Ishikawa (cell line): Measurements from ENCODE around the gene CHD2.

Experiments
- CEBPB ChIP-seq: IDR thresholded peaks from 2 replicates; pipeline ENCODE4 v1.6.1; 2012
- CREB1 ChIP-seq: IDR thresholded peaks from 2 replicates; pipeline ENCODE4 v1.6.1; 2012; ENCODE audit warnings: low read depth
- EGR1 ChIP-seq: IDR thresholded peaks from 2 replicates; pipeline ENCODE4 v1.6.1; 2012
- EP300 ChIP-seq: IDR thresholded peaks from 2 replicates; pipeline ENCODE4 v1.6.1; 2012; ENCODE audit warnings: borderline replicate concordance
- FOXM1 ChIP-seq: IDR thresholded peaks from 2 replicates; pipeline ENCODE4 v1.6.1; 2012; ENCODE audit warnings: low read depth, borderline replicate concordance
- MAX ChIP-seq: IDR thresholded peaks from 2 replicates; pipeline ENCODE4 v1.6.1; 2012
- NFIC ChIP-seq: IDR thresholded peaks from 2 replicates; pipeline ENCODE4 v1.6.1; 2012
- RAD21 ChIP-seq: IDR thresholded peaks from 2 replicates; pipeline ENCODE4 v1.6.1; 2012; ENCODE audit warnings: low read depth
- REST ChIP-seq: IDR thresholded peaks from 2 replicates; pipeline ENCODE4 v1.6.1; 2012; ENCODE audit warnings: low read depth, mild to moderate bottlenecking
- TAF1 ChIP-seq: IDR thresholded peaks from 2 replicates; pipeline ENCODE4 v1.6.1; 2012; ENCODE audit warnings: low read depth, mild to moderate bottlenecking
- TCF12 ChIP-seq: IDR thresholded peaks from 2 replicates; pipeline ENCODE4 v1.6.1; 2012; ENCODE audit warnings: low read depth
- TEAD4 ChIP-seq: IDR thresholded peaks from 2 replicates; pipeline ENCODE4 v1.6.1; 2012
- USF1 ChIP-seq: IDR thresholded peaks from 2 replicates; pipeline ENCODE4 v1.6.1; 2012
- YY1 ChIP-seq: IDR thresholded peaks from 2 replicates; pipeline ENCODE4 v1.6.1; 2012; ENCODE audit warnings: low read depth
- ZBTB7A ChIP-seq: IDR thresholded peaks from 2 replicates; pipeline ENCODE4 v1.6.1; 2012; ENCODE audit warnings: low read depth

The CHD2 gene

GRCh38 chr15:92932946-92933649 is 33.0 kb downstream of the CHD2 start:
- no peak for TF ChIP-seq EP300
- no peak for TF ChIP-seq YY1
- TF ChIP-seq CEBPB, result no peak
- TF ChIP-seq CREB1, result no peak
- TF ChIP-seq RAD21, result no peak
- no peak for TF ChIP-seq MAX
- TF ChIP-seq EGR1, result no peak
- TF ChIP-seq ZBTB7A, result no peak
- TF ChIP-seq USF1, result no peak

GRCh38 chr15:92933831-92934230 is 33.7 kb downstream of the CHD2 start:
- no peak for TF ChIP-seq ZBTB7A
- TF ChIP-seq EGR1, result no peak
- no peak for TF ChIP-seq MAX
- no peak for TF ChIP-seq TEAD4
- TF ChIP-seq YY1, result no peak
- no peak for TF ChIP-seq EP300

- no peak for TF ChIP-seq TCF12
- no peak for TF ChIP-seq MAX
- TF ChIP-seq REST, result no peak
- TF ChIP-seq EGR1, result no peak
- TF ChIP-seq USF1, result no peak
- no peak for TF ChIP-seq ZBTB7A
- no peak for TF ChIP-seq YY1
- no peak for TF ChIP-seq EP300
- no peak for TF ChIP-seq RAD21
- TF ChIP-seq TAF1, result no peak
- no peak for TF ChIP-seq CEBPB
- no peak for TF ChIP-seq FOXM1
- TF ChIP-seq TEAD4, result no peak
- TF ChIP-seq CREB1, result no peak
- TF ChIP-seq NFIC, result no peak
These were observed 34.6 kb downstream of the CHD2 start for GRCh38 chr15:92934716-92935115.

- TF ChIP-seq CREB1 (no peak), EGR1 (no peak), TCF12 (no peak), ZBTB7A (no peak), TAF1 (no peak), FOXM1 (no peak), CEBPB (no peak), RAD21 (no peak), MAX (no peak), REST (no peak)
These were observed 36.0 kb downstream of the CHD2 start for GRCh38 chr15:92936138-92936537.

- no peak for TF ChIP-seq USF1
- no peak for TF ChIP-seq MAX
- no peak for TF ChIP-seq RAD21
- no peak for TF ChIP-seq TEAD4
- TF ChIP-seq CREB1, result no peak
- no peak for TF ChIP-seq YY1
- TF ChIP-seq REST, result no peak
- TF ChIP-seq CEBPB, result no peak
- TF ChIP-seq EP300, result no peak
- TF ChIP-seq EGR1, result no peak
- no peak for TF ChIP-seq NFIC
- TF ChIP-seq TCF12, result no peak
- no peak for TF ChIP-seq FOXM1
- TF ChIP-seq ZBTB7A, result no peak
- TF ChIP-seq TAF1, result no peak
These were observed 36.6 kb downstream of the CHD2 start for GRCh38 chr15:92936693-92937092.
